Activated CD8-positive, alpha-beta memory T cell treated with anti-CD3 and anti-CD28 coated beads for 24 hours (primary cell): ENCODE data around the gene FAM47A.

Experiments
- DNase-seq: peaks from one replicate; pipeline ENCODE4 v3.0.0-alpha.2; 2020

FAM47A gene

GRCh38 chrX:34132028-34132427 is at the start of gene FAM47A:
Gene FAM47A (minus strand): TSS chrX:34132314. CDS start chrX:34132278, 36 bp downstream.
- no peak for DNase-seq

- DNase-seq: no peak
Measured at GRCh38 chrX:34147345-34147744, 15.2 kb upstream of the FAM47A start.

DNA sequence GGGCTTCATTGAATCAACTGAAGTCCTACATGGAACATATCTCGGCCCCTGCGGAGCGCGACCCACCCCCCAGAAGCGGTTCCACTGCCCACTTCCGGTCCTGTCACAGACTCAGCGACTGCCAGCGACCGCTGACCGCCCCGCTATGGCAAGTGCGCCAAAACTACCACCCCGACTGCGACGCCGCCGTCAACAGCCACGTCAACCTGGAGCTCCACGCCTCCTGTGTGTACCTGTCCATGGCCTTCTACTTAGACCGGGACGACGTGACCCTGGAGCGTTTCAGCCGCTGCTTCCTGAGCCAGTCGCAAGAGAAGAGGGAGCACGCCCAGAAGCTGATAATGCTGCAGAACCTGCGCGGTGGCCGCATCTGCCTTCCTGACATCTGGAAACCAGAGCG is 14.8 kb upstream of the FAM47A start:
- DNase-seq: no peak

- DNase-seq: no peak
Measured at GRCh38 chrX:34144246-34144645, 12.1 kb upstream of the FAM47A start.

DNA sequence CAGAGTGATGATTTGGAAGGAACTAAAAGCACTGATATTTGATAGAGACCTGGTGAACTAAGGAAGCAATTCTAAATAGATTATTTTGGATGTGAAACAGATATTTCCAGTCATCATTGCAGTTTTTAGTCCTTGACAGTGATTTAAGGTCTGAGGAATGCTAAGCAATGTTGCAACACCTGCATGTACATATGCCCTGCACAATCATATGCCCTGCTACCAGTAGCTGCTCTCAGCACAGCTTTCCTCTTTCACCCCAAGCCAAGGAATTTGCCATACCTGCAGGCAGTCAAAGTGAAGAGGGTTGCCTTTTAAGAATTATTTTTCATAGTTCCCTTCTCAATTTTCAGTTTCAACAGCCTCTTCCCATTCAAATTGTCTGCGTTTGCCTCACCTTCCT is 8.7 kb upstream of the FAM47A start:
- DNase-seq: no peak

- no peak for DNase-seq
Measured at GRCh38 chrX:34130980-34131744, 952 bp downstream of the FAM47A start.

DNA sequence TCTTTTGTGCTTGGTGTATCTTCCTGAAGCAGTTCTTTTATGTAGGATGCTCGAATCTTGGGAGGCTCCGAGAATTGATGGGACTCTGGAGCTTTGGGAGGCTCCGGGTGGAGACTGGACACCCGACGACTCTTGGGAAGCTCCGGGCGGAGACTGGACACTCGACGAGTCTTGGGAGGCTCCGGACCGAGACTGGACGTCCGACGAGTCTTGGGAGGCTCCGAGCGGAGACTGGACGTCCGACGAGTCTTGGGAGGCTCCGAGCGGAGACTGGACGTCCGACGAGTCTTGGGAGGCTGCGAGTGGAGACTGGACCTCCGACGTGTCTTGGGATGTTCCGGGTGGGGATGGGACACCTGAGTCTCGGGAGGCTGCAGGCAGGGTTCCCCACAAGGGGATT is 1.6 kb downstream of the FAM47A start:
- DNase-seq: no peak

GRCh38 chrX:34126011-34126410 is 6.1 kb downstream of the FAM47A start:
- no peak for DNase-seq

DNA sequence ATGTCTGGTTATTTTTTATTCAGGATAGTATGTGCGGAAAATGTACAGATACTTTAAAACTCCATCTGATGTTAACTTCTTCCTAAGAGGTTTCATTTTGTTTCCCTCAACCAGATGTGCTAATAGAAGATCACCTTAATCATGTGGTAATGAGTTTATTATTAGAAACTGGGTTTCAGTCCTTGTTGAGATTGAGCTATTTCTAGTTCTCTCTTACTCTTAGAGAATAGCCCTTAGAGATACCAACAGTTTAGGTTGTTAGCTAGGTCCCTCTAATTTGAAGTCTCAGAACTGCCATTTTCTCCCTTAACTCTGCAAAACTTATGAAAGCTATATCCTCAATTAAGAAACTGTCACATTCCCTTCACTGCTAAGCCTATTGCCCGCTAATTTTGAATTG is 13.0 kb downstream of the FAM47A start:
- no peak for DNase-seq

DNA sequence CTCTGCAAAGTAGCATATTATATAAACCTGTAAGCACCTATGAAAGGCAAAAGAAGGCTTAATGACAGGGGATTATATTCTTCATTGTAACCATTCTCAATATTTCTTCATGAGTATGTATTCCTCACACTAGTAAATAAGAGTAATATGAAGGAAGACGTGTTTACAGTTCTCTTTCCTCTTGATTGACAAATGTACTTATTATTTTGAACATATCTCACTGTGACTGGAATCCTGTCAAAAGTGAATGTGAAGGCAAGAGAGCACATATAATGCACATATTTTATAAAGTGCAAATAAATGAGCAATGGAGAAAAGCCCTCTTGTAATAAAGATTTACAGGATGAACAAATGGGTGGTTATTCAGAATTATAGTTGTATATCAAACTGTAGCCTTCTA is 19.7 kb downstream of the FAM47A start:
- DNase-seq: no peak
